HEK293 (cell line): ENCODE data around the gene TNS3.

Experiments used
- HOXA7 ChIP-seq: sonication (generic); formaldehyde crosslinking; IDR thresholded peaks from 2 replicates; pipeline ENCODE4 v1.8.1; 2022; ENCODE audit warnings: missing genetic modification reagents, borderline replicate concordance
- KLF8 ChIP-seq: fragments of 450-650 bp; formaldehyde crosslinking; IDR thresholded peaks from 2 replicates; pipeline ENCODE4 v1.5.1; 2016; ENCODE audit warnings: missing biosample characterization, missing genetic modification characterization
- OSR2 ChIP-seq: fragments of 450-650 bp; formaldehyde crosslinking; IDR thresholded peaks from 2 replicates; pipeline ENCODE4 v1.5.1; 2016; ENCODE audit warnings: missing biosample characterization, missing genetic modification characterization
- PBX3 ChIP-seq: sonication (generic); formaldehyde crosslinking; IDR thresholded peaks from 2 replicates; pipeline ENCODE4 v1.8.1; 2022; ENCODE audit warnings: mild to moderate bottlenecking, moderate library complexity, missing genetic modification reagents
- YY1 ChIP-seq: fragments of 450-650 bp; formaldehyde crosslinking; IDR thresholded peaks from 2 replicates; pipeline ENCODE4 v1.5.1; 2018; ENCODE audit warnings: missing biosample characterization, missing genetic modification characterization
- ZBTB48 ChIP-seq: fragments of 450-650 bp; formaldehyde crosslinking; IDR thresholded peaks from 2 replicates; pipeline ENCODE4 v1.5.1; 2016; ENCODE audit warnings: missing biosample characterization, missing genetic modification characterization
- ZNF121 ChIP-seq: fragments of 450-650 bp; formaldehyde crosslinking; IDR thresholded peaks from 2 replicates; pipeline ENCODE4 v1.5.1; 2016; ENCODE audit warnings: missing biosample characterization, missing genetic modification characterization
- ZNF221 ChIP-seq: fragments of 450-650 bp; formaldehyde crosslinking; IDR thresholded peaks from 2 replicates; pipeline ENCODE4 v1.5.1; 2017; ENCODE audit warnings: missing biosample characterization, missing genetic modification characterization, borderline replicate concordance
- ZNF514 ChIP-seq: fragments of 450-650 bp; formaldehyde crosslinking; IDR thresholded peaks from 2 replicates; pipeline ENCODE4 v1.5.1; 2016; ENCODE audit warnings: missing biosample characterization, missing genetic modification characterization
- ZNF623 ChIP-seq: fragments of 450-650 bp; formaldehyde crosslinking; IDR thresholded peaks from 2 replicates; pipeline ENCODE4 v1.5.1; 2016; ENCODE audit warnings: missing biosample characterization, missing genetic modification characterization
- ZNF626 ChIP-seq: fragments of 450-650 bp; sonication (Bioruptor Pico); formaldehyde crosslinking; IDR thresholded peaks from 2 replicates; pipeline ENCODE4 v1.5.1; 2018; ENCODE audit warnings: missing biosample characterization, missing genetic modification characterization, inconsistent platforms
- ZNF629 ChIP-seq: fragments of 450-650 bp; formaldehyde crosslinking; IDR thresholded peaks from 2 replicates; pipeline ENCODE4 v1.5.1; 2017; ENCODE audit warnings: missing biosample characterization, missing genetic modification characterization
- TF ChIP-seq, protein P1 (sequence below): fragments of 450-650 bp; formaldehyde crosslinking; IDR thresholded peaks from 2 replicates; pipeline ENCODE4 v1.5.1; 2016; ENCODE audit warnings: missing biosample characterization, missing genetic modification characterization
- TF ChIP-seq, protein P2 (sequence below): fragments of 450-650 bp; formaldehyde crosslinking; IDR thresholded peaks from 2 replicates; pipeline ENCODE4 v1.5.1; 2016; ENCODE audit warnings: missing biosample characterization, missing genetic modification characterization

DNA sequence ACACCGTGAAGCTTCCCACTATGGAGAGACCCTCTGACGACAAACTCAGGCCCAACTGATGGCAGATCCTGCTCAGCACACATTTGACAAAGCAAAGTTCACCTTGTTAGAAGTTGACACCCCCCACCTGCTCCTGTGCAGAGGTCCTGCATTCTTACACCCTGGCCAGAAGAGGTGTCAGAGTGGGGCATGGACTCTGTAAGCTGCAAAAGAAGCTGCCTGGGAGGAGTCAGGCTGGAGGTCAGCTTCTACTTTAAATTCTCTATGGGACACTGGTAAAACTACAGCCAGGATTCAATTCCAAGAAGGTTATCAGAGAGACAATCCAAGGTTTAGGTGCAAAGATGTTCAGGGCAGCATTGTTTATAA, 20.0 kb upstream of the TNS3 start:
- TF ChIP-seq ZNF121 (tag by site-specific recombination) (no peak), ZNF629 (tag by site-specific recombination) (no peak), PBX3 (CRISPR knock-in tag) (no peak), ZNF623 (tag by site-specific recombination) (no peak), ZNF514 (tag by site-specific recombination) (no peak), KLF8 (tag by site-specific recombination) (no peak), HOXA7 (CRISPR knock-in tag) (no peak), ZBTB48 (no peak), OSR2 (tag by site-specific recombination) (no peak), ZNF221 (no peak), YY1 (tag by site-specific recombination) (no peak), ZNF626 (tag by site-specific recombination) (no peak)
- TF ChIP-seq, protein P1, sequence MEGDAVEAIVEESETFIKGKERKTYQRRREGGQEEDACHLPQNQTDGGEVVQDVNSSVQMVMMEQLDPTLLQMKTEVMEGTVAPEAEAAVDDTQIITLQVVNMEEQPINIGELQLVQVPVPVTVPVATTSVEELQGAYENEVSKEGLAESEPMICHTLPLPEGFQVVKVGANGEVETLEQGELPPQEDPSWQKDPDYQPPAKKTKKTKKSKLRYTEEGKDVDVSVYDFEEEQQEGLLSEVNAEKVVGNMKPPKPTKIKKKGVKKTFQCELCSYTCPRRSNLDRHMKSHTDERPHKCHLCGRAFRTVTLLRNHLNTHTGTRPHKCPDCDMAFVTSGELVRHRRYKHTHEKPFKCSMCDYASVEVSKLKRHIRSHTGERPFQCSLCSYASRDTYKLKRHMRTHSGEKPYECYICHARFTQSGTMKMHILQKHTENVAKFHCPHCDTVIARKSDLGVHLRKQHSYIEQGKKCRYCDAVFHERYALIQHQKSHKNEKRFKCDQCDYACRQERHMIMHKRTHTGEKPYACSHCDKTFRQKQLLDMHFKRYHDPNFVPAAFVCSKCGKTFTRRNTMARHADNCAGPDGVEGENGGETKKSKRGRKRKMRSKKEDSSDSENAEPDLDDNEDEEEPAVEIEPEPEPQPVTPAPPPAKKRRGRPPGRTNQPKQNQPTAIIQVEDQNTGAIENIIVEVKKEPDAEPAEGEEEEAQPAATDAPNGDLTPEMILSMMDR (tag by site-specific recombination): no peak
- TF ChIP-seq, protein P2, sequence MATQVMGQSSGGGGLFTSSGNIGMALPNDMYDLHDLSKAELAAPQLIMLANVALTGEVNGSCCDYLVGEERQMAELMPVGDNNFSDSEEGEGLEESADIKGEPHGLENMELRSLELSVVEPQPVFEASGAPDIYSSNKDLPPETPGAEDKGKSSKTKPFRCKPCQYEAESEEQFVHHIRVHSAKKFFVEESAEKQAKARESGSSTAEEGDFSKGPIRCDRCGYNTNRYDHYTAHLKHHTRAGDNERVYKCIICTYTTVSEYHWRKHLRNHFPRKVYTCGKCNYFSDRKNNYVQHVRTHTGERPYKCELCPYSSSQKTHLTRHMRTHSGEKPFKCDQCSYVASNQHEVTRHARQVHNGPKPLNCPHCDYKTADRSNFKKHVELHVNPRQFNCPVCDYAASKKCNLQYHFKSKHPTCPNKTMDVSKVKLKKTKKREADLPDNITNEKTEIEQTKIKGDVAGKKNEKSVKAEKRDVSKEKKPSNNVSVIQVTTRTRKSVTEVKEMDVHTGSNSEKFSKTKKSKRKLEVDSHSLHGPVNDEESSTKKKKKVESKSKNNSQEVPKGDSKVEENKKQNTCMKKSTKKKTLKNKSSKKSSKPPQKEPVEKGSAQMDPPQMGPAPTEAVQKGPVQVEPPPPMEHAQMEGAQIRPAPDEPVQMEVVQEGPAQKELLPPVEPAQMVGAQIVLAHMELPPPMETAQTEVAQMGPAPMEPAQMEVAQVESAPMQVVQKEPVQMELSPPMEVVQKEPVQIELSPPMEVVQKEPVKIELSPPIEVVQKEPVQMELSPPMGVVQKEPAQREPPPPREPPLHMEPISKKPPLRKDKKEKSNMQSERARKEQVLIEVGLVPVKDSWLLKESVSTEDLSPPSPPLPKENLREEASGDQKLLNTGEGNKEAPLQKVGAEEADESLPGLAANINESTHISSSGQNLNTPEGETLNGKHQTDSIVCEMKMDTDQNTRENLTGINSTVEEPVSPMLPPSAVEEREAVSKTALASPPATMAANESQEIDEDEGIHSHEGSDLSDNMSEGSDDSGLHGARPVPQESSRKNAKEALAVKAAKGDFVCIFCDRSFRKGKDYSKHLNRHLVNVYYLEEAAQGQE (tag by site-specific recombination): no peak
